GM12872 (cell line): Measurements from ENCODE around the gene NFX1.

Experiments used
- TF ChIP-seq, protein P1 (sequence below): IDR thresholded peaks from 3 replicates; pipeline ENCODE4 v1.5.1; 2011; ENCODE audit warnings: low read depth, mild to moderate bottlenecking, low read length, moderate library complexity; ENCODE audit not compliant: insufficient read depth

Gene NFX1

DNA sequence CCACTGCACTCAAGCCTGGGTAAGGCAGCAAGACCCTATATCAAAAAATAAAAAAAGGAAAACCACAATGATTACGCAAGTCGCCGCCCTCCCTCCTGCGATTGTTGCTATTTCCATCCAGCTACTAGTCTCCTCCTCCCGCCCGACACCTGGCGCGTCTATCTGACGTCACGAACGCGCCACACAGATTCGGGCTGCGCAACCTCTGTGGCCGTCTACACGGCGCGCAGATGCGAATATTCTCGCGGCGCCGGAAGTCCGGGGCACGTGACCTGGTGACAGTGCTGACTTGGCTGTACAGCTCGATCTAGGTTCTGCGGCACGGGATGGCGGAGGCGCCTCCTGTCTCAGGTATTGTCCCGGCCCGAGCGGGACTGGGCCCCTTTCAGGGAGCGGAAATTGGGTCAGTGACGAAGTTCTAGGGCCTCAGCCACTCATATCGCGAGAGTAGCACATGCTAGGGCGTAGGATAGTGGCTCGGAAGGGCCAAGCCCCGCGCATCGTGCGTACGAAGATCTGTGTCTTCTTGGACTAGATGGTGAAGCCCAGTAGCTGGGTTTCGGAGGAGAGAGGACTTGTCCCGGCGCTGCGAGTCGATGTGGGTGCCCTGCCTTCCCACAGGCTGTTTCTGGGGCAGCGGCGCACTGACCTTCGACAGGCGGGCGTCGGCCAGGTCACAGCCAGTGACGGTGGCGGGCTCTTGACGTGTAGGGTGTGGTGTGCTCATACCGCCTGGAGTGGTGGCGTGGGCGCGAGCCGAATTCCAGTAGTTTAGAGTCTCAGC, at the start of gene NFX1:
Gene NFX1 (plus strand): TSS at position 270 of the 784 bp plus-strand sequence. CDS start 57 bp downstream, at position 327.
- TF ChIP-seq, protein P1, sequence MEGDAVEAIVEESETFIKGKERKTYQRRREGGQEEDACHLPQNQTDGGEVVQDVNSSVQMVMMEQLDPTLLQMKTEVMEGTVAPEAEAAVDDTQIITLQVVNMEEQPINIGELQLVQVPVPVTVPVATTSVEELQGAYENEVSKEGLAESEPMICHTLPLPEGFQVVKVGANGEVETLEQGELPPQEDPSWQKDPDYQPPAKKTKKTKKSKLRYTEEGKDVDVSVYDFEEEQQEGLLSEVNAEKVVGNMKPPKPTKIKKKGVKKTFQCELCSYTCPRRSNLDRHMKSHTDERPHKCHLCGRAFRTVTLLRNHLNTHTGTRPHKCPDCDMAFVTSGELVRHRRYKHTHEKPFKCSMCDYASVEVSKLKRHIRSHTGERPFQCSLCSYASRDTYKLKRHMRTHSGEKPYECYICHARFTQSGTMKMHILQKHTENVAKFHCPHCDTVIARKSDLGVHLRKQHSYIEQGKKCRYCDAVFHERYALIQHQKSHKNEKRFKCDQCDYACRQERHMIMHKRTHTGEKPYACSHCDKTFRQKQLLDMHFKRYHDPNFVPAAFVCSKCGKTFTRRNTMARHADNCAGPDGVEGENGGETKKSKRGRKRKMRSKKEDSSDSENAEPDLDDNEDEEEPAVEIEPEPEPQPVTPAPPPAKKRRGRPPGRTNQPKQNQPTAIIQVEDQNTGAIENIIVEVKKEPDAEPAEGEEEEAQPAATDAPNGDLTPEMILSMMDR = no peak

DNA sequence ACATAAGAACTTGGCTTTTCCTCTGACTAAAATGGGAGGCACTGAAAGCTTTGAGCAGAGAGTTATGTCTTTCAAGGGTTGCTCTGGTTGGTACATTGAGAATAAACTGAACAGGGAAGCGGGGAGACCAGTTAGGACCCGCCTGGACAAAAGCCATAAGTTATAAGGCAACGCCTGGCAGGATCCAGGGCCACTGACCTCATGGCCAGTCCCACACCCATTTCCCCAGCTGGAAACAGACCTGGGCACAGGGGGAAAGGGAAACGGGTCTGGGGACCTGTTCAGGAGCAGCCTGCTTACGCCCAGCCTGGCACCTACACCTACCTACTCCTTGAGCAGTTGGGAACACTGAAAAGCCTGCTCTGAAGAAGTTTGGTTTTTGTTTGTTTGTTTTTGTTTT, 49.0 kb upstream of the NFX1 start:
- TF ChIP-seq, protein P1 = no peak

DNA sequence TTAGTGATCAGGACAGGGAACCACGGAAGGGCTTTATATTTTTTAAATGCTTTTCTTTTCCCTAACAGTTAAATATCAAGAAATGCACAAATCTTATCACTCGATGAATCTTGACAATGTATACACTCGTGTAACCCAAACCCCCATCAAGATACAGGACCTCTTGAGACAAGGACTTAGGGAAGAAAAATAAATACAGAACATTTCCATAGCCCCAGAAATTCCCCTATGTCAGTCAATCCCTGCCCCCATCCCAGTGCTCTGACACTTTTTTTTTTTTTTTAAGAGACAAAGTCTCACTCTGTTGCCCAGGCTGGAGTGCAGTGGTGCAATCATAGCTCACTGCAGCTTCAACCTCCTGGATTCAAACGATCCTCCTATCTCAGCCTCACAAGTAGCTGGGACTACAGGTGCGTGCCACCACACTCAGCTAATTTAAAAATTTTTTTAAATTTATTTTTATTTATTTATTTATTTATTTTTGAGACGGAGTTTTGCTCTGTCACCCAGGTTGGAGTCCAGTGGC, 47.6 kb upstream of the NFX1 start:
- TF ChIP-seq, protein P1 = no peak

DNA sequence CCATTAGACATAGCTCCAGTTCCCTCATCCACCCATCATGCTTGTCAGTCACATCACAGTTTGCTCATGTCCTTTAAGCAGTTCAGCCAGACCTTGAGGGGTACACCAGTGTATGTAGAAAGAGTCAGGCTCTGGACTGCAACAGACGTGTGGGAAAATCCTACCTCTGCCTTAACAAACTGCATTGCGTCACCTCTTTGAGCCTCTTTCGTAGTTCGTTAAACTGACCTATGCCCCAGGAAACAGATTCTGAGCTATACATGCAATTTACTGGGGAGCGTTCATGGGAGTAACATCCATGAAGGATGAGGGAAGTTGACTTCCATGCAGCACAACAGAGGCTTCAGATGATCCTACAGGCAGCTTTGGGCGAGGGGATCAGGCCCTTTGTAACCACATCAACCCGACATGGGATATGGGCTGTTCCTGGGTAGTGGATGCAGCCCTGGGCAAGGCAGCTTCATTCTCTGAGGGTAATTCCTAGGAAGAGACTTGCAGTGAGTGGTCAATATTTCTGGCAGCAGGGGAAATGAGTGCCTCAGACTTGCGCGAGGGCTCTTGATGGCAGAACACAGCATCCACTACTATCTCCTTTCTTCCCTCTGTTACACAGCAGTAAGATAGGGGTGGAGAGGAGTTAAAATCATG, 46.1 kb upstream of the NFX1 start:
- TF ChIP-seq, protein P1 = no peak

GRCh38 chr9:33245341-33245740, 45.0 kb upstream of the NFX1 start:
- TF ChIP-seq, protein P1 = no peak

GRCh38 chr9:33246269-33246860, 44.0 kb upstream of the NFX1 start:
- TF ChIP-seq, protein P1 = no peak

DNA sequence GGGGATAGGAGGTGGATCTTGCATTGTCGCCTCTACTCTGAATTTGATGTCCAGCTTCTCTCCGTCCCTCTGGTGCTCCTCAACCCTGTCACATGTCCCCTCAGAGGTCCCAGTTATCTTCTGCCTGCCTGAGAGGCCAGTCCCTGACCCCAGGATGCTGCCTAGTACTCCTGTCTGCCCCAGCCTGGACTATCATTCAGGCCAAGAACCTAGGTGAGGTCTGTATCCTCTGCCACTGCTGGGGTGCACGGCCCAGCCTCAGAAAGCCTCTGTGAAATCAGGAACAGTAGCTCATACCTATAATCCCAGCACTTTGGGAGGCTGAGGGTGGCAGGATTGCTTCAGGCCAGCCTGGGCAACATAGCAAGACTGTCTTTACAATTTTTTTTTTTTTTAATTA, 41.7 kb upstream of the NFX1 start:
- TF ChIP-seq, protein P1 = no peak
